Lower leg skin (tissue), 4 donors: ENCODE data around the gene OSBPL2. TPM values are rescaled to one million over a fixed set of nuclear protein-coding genes. Genes with fewer than 3 reads are reported as not detected.

ENCODE experiments used
- DNase-seq, 2 donors: peaks; one replicate each; pipeline ENCODE4 v3.0.0-alpha.2; 2019; ENCODE audit warnings: low spot score in 2 of 2
- H3K4me3 ChIP-seq: fragments of 200-600 bp; sonication (generic); 2 replicates; pipeline ENCODE4 v1.5.1; 2017; ENCODE audit warnings: mild to moderate bottlenecking, low read depth; ENCODE audit not compliant: poor library complexity, severe bottlenecking
- CTCF ChIP-seq, 3 donors: fragments of 450-650 bp; IDR thresholded peaks; one replicate each; pipeline ENCODE4 v1.5.1; 2016; ENCODE audit warnings: antibody characterized with exemption in 3 of 3, mild to moderate bottlenecking in 3 of 3, moderate library complexity in 2 of 3
- POLR2A ChIP-seq, 2 donors: fragments of 450-650 bp; IDR thresholded peaks; one replicate each; pipeline ENCODE4 v1.6.1; 2016 to 2017; ENCODE audit warnings: antibody characterized with exemption in 2 of 2, mild to moderate bottlenecking in 1 of 2, moderate library complexity in 1 of 2
- WGBS, 2 donors: methylation state at CpG; one replicate each; pipeline ENCODE4 v1.1.5; 2018; 5-methylcytosine and 5-hydroxymethylcytosine counted together
- intact Hi-C: fragments of 100-400 bp; cut with DNase I; formaldehyde crosslinking; loops from one replicate; pipeline ENCODE4 v1.15.0; 2023; ENCODE audit warnings: low total_unique reads
- total RNA-seq, 4 donors: library from RNA; depleted of rRNA; stranded (reverse); fragments of >200 nt; gene quantifications; one replicate each; pipeline ENCODE4 v1.1.0, GENCODE V29; 2016

OSBPL2 gene
- total RNA-seq, 4 donors from 2014 or later, result 69.7 to 135 (median 86.0) TPM

GRCh38 chr20:62315773-62316172 lies 77.5 kb downstream of the OSBPL2 start:
- TF ChIP-seq POLR2A (IDR thresholded peaks at IDR 0.05) (no peak), CTCF (IDR thresholded peaks at IDR 0.05) (no peak)
- 94 to 98% methylated on average over 11 to 12 of the region's 12 CpGs for WGBS, 2 donors
- no peak for DNase-seq
- H3K4me3 ChIP-seq, result no peak overlapping the region
- intact Hi-C loops, result loop anchor here (10.0 kb wide), 1 partner anchor 49 kb away; the partner anchor contains the start of gene LAMA5

- H3K4me3 ChIP-seq, result no peak overlapping the region
- WGBS, 2 donors, result 72 to 78% methylated on average over 24 to 30 of the region's 40 CpGs
- intact Hi-C loops, result loop anchor here (10.0 kb wide), 1 partner anchor 48 kb away; the partner anchor contains the start of gene LAMA5
- peak in 1 of 2 donors; percentile 60 for DNase-seq
- TF ChIP-seq POLR2A (IDR thresholded peaks at IDR 0.05), result no peak
- no peak for TF ChIP-seq CTCF (IDR thresholded peaks at IDR 0.05)
Measured at GRCh38 chr20:62316331-62317166, 78.2 kb downstream of the OSBPL2 start.

- TF ChIP-seq CTCF (IDR thresholded peaks at IDR 0.05) (no peak), POLR2A (IDR thresholded peaks at IDR 0.05) (no peak)
- intact Hi-C loops, result loop anchor here (10.0 kb wide), 1 partner anchor 48 kb away; the partner anchor contains the start of gene LAMA5
Measured at GRCh38 chr20:62317167-62317655, 78.9 kb downstream of the OSBPL2 start.

GRCh38 chr20:62318400-62319345 lies 80.4 kb downstream of the OSBPL2 start:
- intact Hi-C loops, result loop anchor here (10.0 kb wide), 1 partner anchor 46 kb away; the partner anchor contains the start of gene LAMA5
- no peak overlapping the region for H3K4me3 ChIP-seq
- no peak for DNase-seq
- WGBS, 2 donors, result 77 to 81% methylated on average over 27 to 29 of the region's 36 CpGs
- no peak for TF ChIP-seq POLR2A (IDR thresholded peaks at IDR 0.05)
- TF ChIP-seq CTCF (IDR thresholded peaks at IDR 0.05), result no peak

More at GRCh38 chr20:62317167-62317655, 78.9 kb downstream of the OSBPL2 start:
- H3K4me3 ChIP-seq, result no peak overlapping the region
- no peak for DNase-seq
- 44 to 50% methylated on average over 14 to 18 of the region's 18 CpGs for WGBS, 2 donors

GRCh38 chr20:62319346-62319909 lies 81.1 kb downstream of the OSBPL2 start:
- H3K4me3 ChIP-seq, result no peak overlapping the region
- 54% methylated on average over 29 of the region's 29 CpGs for WGBS, 2 donors
- TF ChIP-seq POLR2A (IDR thresholded peaks at IDR 0.05) (no peak), CTCF (IDR thresholded peaks at IDR 0.05) (no peak)
- no peak for DNase-seq
- intact Hi-C loops, result loop anchor here (10.0 kb wide), 1 partner anchor 45 kb away; the partner anchor contains the start of gene LAMA5
